H1 (cell line): ENCODE results near the gene MATN1. TPM values are rescaled to one million over a fixed set of nuclear protein-coding genes. Genes with fewer than 3 reads are reported as not detected.

Experiments
- polyA plus RNA-seq, 7 experiments: library from polyadenylated mRNA; depleted of rRNA in 3 of 7; stranded (reverse) in 5 of 7; unstranded in 2 of 7; fragments of >200 nt in 5 of 7; fragments of 200-250 nt in 2 of 7; gene quantifications; 1 replicate in 5 of 7; 2 replicates in 1 of 7; 4 replicates in 1 of 7; pipeline versions ENCODE4 v1.2.1 to v1.2.3, GENCODE V29; 2011 to 2013; ENCODE audit warnings: missing spikeins in 2 of 7, mixed read lengths in 2 of 7
- total RNA-seq: library from RNA; stranded (reverse); fragmentation: NEBNext Ultra II Directional; extraction: Animal tissue kit (Norgen Biotek cat#: 25700); gene quantifications from 2 replicates; pipeline ENCODE4 v1.2.1, GENCODE V29; 2021
- TF ChIP-seq, protein P1 (sequence below): IDR thresholded peaks from 2 replicates; pipeline ENCODE4 v1.6.1; 2012; ENCODE audit warnings: inconsistent platforms

The MATN1 gene
- total and polyA plus RNA-seq, 2 of the 8 experiments (the other 6 are each of a cell fraction or from before 2014, with no cell fraction given) = 0.12 to 0.28 TPM

- TF ChIP-seq, protein P1, sequence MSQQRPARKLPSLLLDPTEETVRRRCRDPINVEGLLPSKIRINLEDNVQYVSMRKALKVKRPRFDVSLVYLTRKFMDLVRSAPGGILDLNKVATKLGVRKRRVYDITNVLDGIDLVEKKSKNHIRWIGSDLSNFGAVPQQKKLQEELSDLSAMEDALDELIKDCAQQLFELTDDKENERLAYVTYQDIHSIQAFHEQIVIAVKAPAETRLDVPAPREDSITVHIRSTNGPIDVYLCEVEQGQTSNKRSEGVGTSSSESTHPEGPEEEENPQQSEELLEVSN = no peak
Observed at GRCh38 chr1:30678209-30678608, 45.2 kb downstream of the MATN1 start (continued).
